NOMO-1 treated with dmso at 0.1 percent for 144 hours (cell line): ENCODE measurements around the gene CD300C.
"Not testable (repeated sequence)": the region's sequence is repeated elsewhere in the genome, so short reads cannot be mapped to it uniquely, and the experiment has no call there.

Experiments used
- DNase-seq: peaks from one replicate; lab custom pipeline; 2025; ENCODE audit not compliant: unreplicated experiment; lab: John Stamatoyannopoulos, UW

The CD300C gene

GRCh38 chr17:74514632-74515334 lies 31.1 kb downstream of the CD300C start:
- DNase-seq, result no peak

- no peak for DNase-seq
Measured at GRCh38 chr17:74513987-74514631, 31.8 kb downstream of the CD300C start.

GRCh38 chr17:74512624-74513091 lies 33.3 kb downstream of the CD300C start:
- DNase-seq, result peak; percentile 54

GRCh38 chr17:74512036-74512435 lies 33.9 kb downstream of the CD300C start:
- no peak for DNase-seq

- no peak for DNase-seq
Measured at GRCh38 chr17:74508156-74508555, 37.8 kb downstream of the CD300C start.

DNA sequence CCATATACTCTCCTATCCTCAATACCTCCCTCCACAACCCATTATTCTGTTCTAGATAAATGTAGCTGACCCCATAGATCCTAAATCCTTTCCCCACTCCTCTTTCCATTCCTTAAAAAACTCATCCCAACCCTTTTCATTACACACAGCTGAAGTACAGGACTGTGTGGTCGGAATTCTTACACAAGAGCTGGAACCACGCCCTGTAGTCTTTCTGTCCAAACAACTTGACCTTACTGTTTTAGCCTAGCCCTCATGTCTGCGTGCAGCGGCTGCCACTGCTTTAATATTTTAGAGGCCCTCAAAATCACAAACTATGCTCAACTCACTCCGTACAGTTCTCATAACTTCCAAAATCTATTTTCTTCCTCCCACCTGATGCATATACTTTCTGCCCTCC lies 42.0 kb downstream of the CD300C start:
- not testable (repeated sequence) for DNase-seq

DNA sequence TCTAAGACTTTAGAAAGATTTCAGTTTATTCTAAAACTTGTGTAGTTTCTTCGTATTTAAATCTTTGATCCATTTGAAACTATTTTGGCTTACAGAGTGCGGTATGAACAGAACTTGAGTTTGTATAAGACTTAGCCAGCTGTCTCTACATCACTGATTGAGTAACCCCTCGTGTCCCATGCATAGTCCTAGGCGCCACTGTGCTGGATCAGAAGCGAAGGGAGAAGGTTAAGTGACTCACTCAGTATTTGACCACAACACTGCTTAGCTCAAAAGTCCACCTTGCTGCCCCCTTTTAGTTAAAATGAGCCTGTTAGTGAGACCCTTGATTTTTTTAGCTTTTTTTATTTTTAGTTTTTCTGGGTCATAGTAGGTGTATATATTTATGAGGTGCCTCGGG lies 43.1 kb downstream of the CD300C start:
- no peak for DNase-seq

- DNase-seq, result no peak
Measured at GRCh38 chr17:74499992-74500391, 45.9 kb downstream of the CD300C start.

- DNase-seq, result no peak
Measured at GRCh38 chr17:74497471-74497870, 48.4 kb downstream of the CD300C start.

- no peak for DNase-seq
Measured at GRCh38 chr17:74493331-74493833, 52.5 kb downstream of the CD300C start.

DNA sequence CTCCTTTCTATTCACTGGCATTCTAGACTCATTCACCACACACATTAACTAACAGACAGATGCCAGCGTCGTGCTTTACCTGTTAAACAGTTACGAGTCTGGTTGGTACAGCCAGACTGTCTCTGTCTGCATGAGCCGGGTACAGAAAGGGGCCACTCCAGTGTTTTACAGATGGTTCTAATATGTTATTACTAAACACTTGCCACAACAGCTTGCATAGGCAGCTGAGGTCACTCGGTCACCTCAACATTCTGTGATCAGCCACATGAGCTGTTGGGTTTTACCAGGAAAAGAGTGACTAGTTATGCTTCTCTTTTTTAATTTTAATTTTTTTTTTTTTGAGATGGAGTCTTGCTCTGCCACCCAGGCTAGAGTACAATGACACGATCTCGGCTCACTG lies 54.3 kb downstream of the CD300C start:
- no peak for DNase-seq
